IMR-90 (cell line): Measurements from ENCODE around the gene SPATA32. TPM values are rescaled to one million over a fixed set of nuclear protein-coding genes. Genes with fewer than 3 reads are reported as not detected.
A peak's percentile ranks its signal among the peaks of the same experiment; 100 is the strongest.

Experiments used
- ATAC-seq: fragments of 200-7000 bp; cut with Tn5 transposase; 2 replicates; pipeline ENCODE4 v1.9.1; 2020; ENCODE audit warnings: low read depth, mild to moderate bottlenecking, moderate library complexity
- BruUV-seq: library from RNA; stranded (reverse); fragments of 400-500 nt; replicated peaks from 2 replicates; lab custom pipeline; 2021; lab: Mats Ljungman, UMichigan
- CTCF ChIA-PET: fragments of 300-600 bp; formaldehyde crosslinking; extraction: SDS; loops from one replicate; lab custom pipeline; 2021; ENCODE audit warnings: antibody characterized with exemption; lab: Yijun Ruan, JAX
- POLR2A ChIA-PET: fragments of 300-600 bp; sonication (Branson Sonifier 250); formaldehyde crosslinking; loops from one replicate; lab custom pipeline; 2022; ENCODE audit warnings: antibody characterized with exemption; ENCODE audit not compliant: unreplicated experiment; lab: Charles Lee
- DNase-seq: peaks from one replicate; pipeline ENCODE4 v3.0.0; 2013
- H2AFZ ChIP-seq: replicated peaks from 2 replicates; pipeline ENCODE3; 2013; ENCODE audit warnings: low read length, mild to moderate bottlenecking; ENCODE audit not compliant: poor library complexity
- H2AK5ac ChIP-seq: 2 replicates; pipeline ENCODE4 v1.6.1; 2013; ENCODE audit warnings: low read depth, low read length, inconsistent platforms
- H2AK9ac ChIP-seq: replicated peaks from 2 replicates; pipeline ENCODE3; 2013; ENCODE audit warnings: mild to moderate bottlenecking, low read depth, low read length, moderate library complexity; ENCODE audit not compliant: poor library complexity
- H2BK120ac ChIP-seq: 2 replicates; pipeline ENCODE4 v1.6.1; 2013; ENCODE audit warnings: low read depth, low read length, inconsistent platforms
- H2BK15ac ChIP-seq: 3 replicates; pipeline ENCODE4 v1.6.1; 2013; ENCODE audit warnings: low read depth, low read length, inconsistent platforms
- H2BK20ac ChIP-seq: 2 replicates; pipeline ENCODE4 v1.6.1; 2013; ENCODE audit warnings: low read depth, mild to moderate bottlenecking, inconsistent platforms, low read length, moderate library complexity
- H2BK5ac ChIP-seq: 2 replicates; pipeline ENCODE4 v1.6.1; 2013; ENCODE audit warnings: mild to moderate bottlenecking, low read depth, low read length, inconsistent platforms; ENCODE audit not compliant: poor library complexity, severe bottlenecking
- H3K14ac ChIP-seq: replicated peaks from 2 replicates; pipeline ENCODE4 v1.6.1; 2013; ENCODE audit warnings: low read depth, low read length, inconsistent platforms
- H3K18ac ChIP-seq: 2 replicates; pipeline ENCODE4 v1.6.1; 2013; ENCODE audit warnings: low read depth, low read length, control low read depth
- H3K23ac ChIP-seq: 2 replicates; pipeline ENCODE4 v1.6.1; 2013; ENCODE audit warnings: low read depth, low read length, inconsistent platforms
- H3K27ac ChIP-seq: 2 replicates; pipeline ENCODE4 v1.5.1; 2013; ENCODE audit warnings: mild to moderate bottlenecking, control low read depth, low read length; ENCODE audit not compliant: insufficient read depth
- H3K27me3 ChIP-seq: 2 replicates; pipeline ENCODE4 v1.6.1; 2013; ENCODE audit warnings: low read length; ENCODE audit not compliant: control insufficient read depth, insufficient read depth
- H3K36me3 ChIP-seq: 2 replicates; pipeline ENCODE4 v1.6.1; 2013; ENCODE audit warnings: low read length, mixed read lengths; ENCODE audit not compliant: control insufficient read depth, insufficient read depth
- H3K4ac ChIP-seq: 2 replicates; pipeline ENCODE4 v1.6.1; 2013; ENCODE audit warnings: low read depth, low read length, inconsistent platforms
- H3K4me1 ChIP-seq: 2 replicates; pipeline ENCODE4 v1.6.1; 2013; ENCODE audit warnings: low read length, mixed read lengths; ENCODE audit not compliant: control insufficient read depth, insufficient read depth
- H3K4me2 ChIP-seq: 2 replicates; pipeline ENCODE4 v1.6.1; 2013; ENCODE audit warnings: low read depth, mild to moderate bottlenecking, control low read depth, low read length, moderate library complexity
- H3K4me3 ChIP-seq: 2 replicates; pipeline ENCODE4 v1.5.1; 2013; ENCODE audit warnings: low read depth, mild to moderate bottlenecking, control low read depth, low read length, moderate library complexity; ENCODE audit not compliant: insufficient read depth
- H3K56ac ChIP-seq: 2 replicates; pipeline ENCODE4 v1.6.1; 2013; ENCODE audit warnings: low read length, inconsistent platforms; ENCODE audit not compliant: insufficient read depth; ENCODE audit errors: extremely low read depth
- H3K79me1 ChIP-seq, 2 experiments: 2 replicates each; pipeline ENCODE4 v1.6.1; 2013; ENCODE audit warnings: low read length in 2 of 2, inconsistent platforms in 1 of 2, low read depth in 1 of 2
- H3K9ac ChIP-seq: 2 replicates; pipeline ENCODE4 v1.6.1; 2013; ENCODE audit warnings: low read depth, low read length, control low read depth
- H3K9me1 ChIP-seq: 2 replicates; pipeline ENCODE4 v1.6.1; 2013; ENCODE audit warnings: low read length, inconsistent platforms; ENCODE audit not compliant: insufficient read depth
- H3K9me3 ChIP-seq: 2 replicates; pipeline ENCODE4 v1.6.1; 2013; ENCODE audit warnings: low read length; ENCODE audit not compliant: control insufficient read depth, insufficient read depth
- H4K20me1 ChIP-seq: 2 replicates; pipeline ENCODE4 v1.6.1; 2013; ENCODE audit warnings: low read length, inconsistent platforms; ENCODE audit not compliant: insufficient read depth
- H4K5ac ChIP-seq: 2 replicates; pipeline ENCODE4 v1.6.1; 2013; ENCODE audit warnings: mild to moderate bottlenecking, low read depth, low read length, control low read depth
- H4K8ac ChIP-seq, 2 experiments: 2 replicates each; pipeline ENCODE4 v1.6.1; 2013; ENCODE audit warnings: low read depth in 2 of 2, low read length in 2 of 2, control low read depth in 1 of 2, inconsistent platforms in 1 of 2
- H4K91ac ChIP-seq: 2 replicates; pipeline ENCODE4 v1.6.1; 2013; ENCODE audit warnings: low read depth, low read length, inconsistent platforms; ENCODE audit not compliant: insufficient read depth
- CEBPB ChIP-seq: IDR thresholded peaks from 2 replicates; pipeline ENCODE4 v1.6.1; 2012; ENCODE audit warnings: low read depth, low read length, improper control_type of control experiment
- CHD1 ChIP-seq: IDR thresholded peaks from 2 replicates; pipeline ENCODE4 v1.6.1; 2012; ENCODE audit warnings: low read depth, low read length, improper control_type of control experiment
- FOS ChIP-seq: fragments of 150-350 bp; IDR thresholded peaks from 2 replicates; pipeline ENCODE4 v1.6.1; 2016; ENCODE audit warnings: low read depth, low read length
- MAZ ChIP-seq: IDR thresholded peaks from 2 replicates; pipeline ENCODE4 v1.6.1; 2012; ENCODE audit warnings: low read depth, mild to moderate bottlenecking, low read length, improper control_type of control experiment, moderate library complexity, borderline replicate concordance
- POLR2A ChIP-seq: IDR thresholded peaks from 2 replicates; pipeline ENCODE4 v1.6.1; 2012; ENCODE audit warnings: mild to moderate bottlenecking, low read depth, low read length
- RAD21 ChIP-seq: IDR thresholded peaks from 2 replicates; pipeline ENCODE4 v1.6.1; 2012; ENCODE audit warnings: low read length, improper control_type of control experiment
- RFX5 ChIP-seq: IDR thresholded peaks from 2 replicates; pipeline ENCODE4 v1.8.0; 2012; ENCODE audit warnings: low read depth, mild to moderate bottlenecking, low read length, moderate library complexity
- SMC3 ChIP-seq: fragments of 150-350 bp; IDR thresholded peaks from 2 replicates; pipeline ENCODE4 v1.6.1; 2016; ENCODE audit warnings: low read depth, mild to moderate bottlenecking, antibody characterized with exemption, low read length, moderate library complexity
- WGBS, 2 experiments: methylation state at CpG; one replicate each; pipeline versions ENCODE4 v1.1.5 to v1.1.7; 2013; ENCODE audit warnings: missing lambda C conversion rate in 2 of 2; ENCODE audit not compliant: insufficient read length in 1 of 2; ENCODE audit errors: extremely low coverage in 2 of 2; 5-methylcytosine and 5-hydroxymethylcytosine counted together
- dilution Hi-C: fragments of 300-500 bp; cut with HindIII; formaldehyde crosslinking; loops from one replicate; pipeline ENCODE4 v1.14.3; 2018; ENCODE audit warnings: low sequenced_read_pairs; ENCODE audit not compliant: unreplicated experiment
- in situ Hi-C: fragments of 300-500 bp; cut with MboI; formaldehyde crosslinking; loops from 3 replicates; pipeline ENCODE4 v1.14.3; 2019; ENCODE audit warnings: low sequenced_read_pairs, inconsistent platforms, mixed read lengths
- intact Hi-C: fragments of 100-400 bp; cut with micrococcal nuclease; formaldehyde crosslinking; loops from 2 replicates; pipeline ENCODE4 v1.10.0; 2022
- polyA plus RNA-seq, 3 experiments: library from polyadenylated mRNA; depleted of rRNA; stranded (reverse); fragments of >200 nt; gene quantifications; 2 replicates each; pipeline ENCODE4 v1.2.3, GENCODE V29; 2012; ENCODE audit warnings: low replicate concordance in 1 of 3
- total RNA-seq: library from RNA; depleted of rRNA; stranded (reverse); fragments of >200 nt; gene quantifications from 2 replicates; pipeline ENCODE4 v1.2.3, GENCODE V29; 2012
- TF ChIP-seq, protein P1 (sequence below): fragments of 150-350 bp; IDR thresholded peaks from 2 replicates; pipeline ENCODE4 v1.6.1; 2016; ENCODE audit warnings: low read depth, mild to moderate bottlenecking, low read length, moderate library complexity, borderline replicate concordance
- TF ChIP-seq, protein P2 (sequence below): fragments of 150-350 bp; IDR thresholded peaks from 2 replicates; pipeline ENCODE4 v1.6.1; 2017; ENCODE audit warnings: mild to moderate bottlenecking, antibody characterized with exemption, low read length, low read depth
- TF ChIP-seq, protein P3 (sequence below): conservative IDR thresholded peaks from 2 replicates; pipeline ENCODE4 v1.5.1; 2012; ENCODE audit warnings: mild to moderate bottlenecking, low read depth, low read length, improper control_type of control experiment

The SPATA32 gene
- total and polyA plus RNA-seq, 2 of the 4 experiments (the other 2 are of a cell fraction): 0.18 TPM; not detected in 1

DNA sequence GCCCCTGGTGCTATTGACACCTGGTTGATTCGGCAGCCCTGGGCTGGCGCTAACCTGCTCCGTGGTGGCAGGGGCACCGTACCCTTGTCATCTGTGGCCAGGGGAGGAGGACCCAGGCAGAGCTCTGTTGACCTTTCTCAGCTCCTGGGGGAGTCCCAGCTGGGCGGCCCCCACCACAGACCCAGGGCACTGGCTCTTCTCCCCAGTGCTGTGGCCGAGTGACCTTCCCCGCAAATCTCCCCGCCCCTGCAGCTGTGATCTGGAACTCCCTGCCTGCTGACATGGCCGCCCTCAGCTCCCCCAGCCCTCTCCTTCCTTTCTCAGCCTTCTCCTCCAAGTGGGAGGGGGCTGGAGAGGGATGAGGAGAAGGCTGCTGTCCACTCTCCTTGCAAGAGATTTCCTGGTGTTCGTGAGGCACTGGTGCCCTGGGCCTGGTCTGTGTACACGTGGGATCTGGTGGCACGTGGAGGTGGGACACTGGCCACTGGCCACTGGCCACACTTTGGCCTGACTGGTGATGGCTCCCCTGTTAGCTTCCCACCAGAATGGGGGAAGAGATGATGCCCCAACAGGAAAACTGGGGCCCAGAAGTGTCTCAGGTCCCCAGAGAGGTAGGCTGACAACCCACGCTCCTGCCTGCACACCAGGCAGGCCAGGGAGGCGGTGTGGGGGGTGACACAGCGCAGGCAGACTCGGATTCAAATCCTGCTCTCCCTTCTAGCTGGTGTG is 32.0 kb downstream of the SPATA32 start:
- Histone ChIP-seq H3K27ac (peak overlapping the region; percentile 91), H3K14ac (peak overlapping the region; percentile 96), H3K4me2 (no peak overlapping the region)

More for the DNA sequence above, 32.0 kb downstream of the SPATA32 start:
- Histone ChIP-seq H2BK15ac (peak overlapping the region; percentile 86; the same call in 2 of the 3 replicates), H3K9me3 (no peaks in the 10 kb centered on the region), H3K4me3 (no peak overlapping the region), H3K9me1 (peaks cover 24% of the 10 kb centered on the region), H3K18ac (peak overlapping the region; percentile 87), H2BK5ac (peak overlapping the region; percentile 85), H2AFZ (peak overlapping the region; percentile 68), H3K27me3 (no peaks in the 10 kb centered on the region), H3K36me3 (no peaks in the 10 kb centered on the region), H2AK9ac (peak overlapping the region; percentile 99), H2BK120ac (peak overlapping the region; percentile 98), H4K8ac (peak overlapping the region; percentile 87 to 98), H2BK20ac (peak overlapping the region; percentile 89), H3K4me1 (peaks cover 37% of the 10 kb centered on the region), H3K79me1 (peaks cover 0 to 28% of the 10 kb centered on the region in 2 experiments; a peak in 3 of 4 replicates), H4K91ac (peak overlapping the region; percentile 96), H4K20me1 (no peaks in the 10 kb centered on the region), H3K56ac (peak overlapping the region; percentile 31; the same call in 1 of the 2 replicates), H3K23ac (peak overlapping the region; percentile 74; the same call in 1 of the 2 replicates), H2AK5ac (peak overlapping the region; percentile 75), H3K9ac (no peak overlapping the region), H3K4ac (peak overlapping the region; percentile 97), H4K5ac (peak overlapping the region; percentile 96)
- ChIA-PET CTCF (interaction anchor here (0.8 to 1.3 kb wide), 2 partner anchors 81 to 95 kb away, joined by 3 to 5 read pairs (median 3); partner anchors contain the start of gene ACBD4), POLR2A (no interaction called here)
- no peak for DNase-seq
- no TSS peak for BruUV-seq
- intact Hi-C loops (no loop called here), dilution Hi-C loops (no loop called here), in situ Hi-C loops (no loop called here)
- ATAC-seq: no peak
- TF ChIP-seq FOS (no peak), MAZ (no peak), SMC3 (no peak), CHD1 (no peak), CEBPB (no peak), RFX5 (no peak), POLR2A (no peak), RAD21 (no peak)
- TF ChIP-seq, protein P1, sequence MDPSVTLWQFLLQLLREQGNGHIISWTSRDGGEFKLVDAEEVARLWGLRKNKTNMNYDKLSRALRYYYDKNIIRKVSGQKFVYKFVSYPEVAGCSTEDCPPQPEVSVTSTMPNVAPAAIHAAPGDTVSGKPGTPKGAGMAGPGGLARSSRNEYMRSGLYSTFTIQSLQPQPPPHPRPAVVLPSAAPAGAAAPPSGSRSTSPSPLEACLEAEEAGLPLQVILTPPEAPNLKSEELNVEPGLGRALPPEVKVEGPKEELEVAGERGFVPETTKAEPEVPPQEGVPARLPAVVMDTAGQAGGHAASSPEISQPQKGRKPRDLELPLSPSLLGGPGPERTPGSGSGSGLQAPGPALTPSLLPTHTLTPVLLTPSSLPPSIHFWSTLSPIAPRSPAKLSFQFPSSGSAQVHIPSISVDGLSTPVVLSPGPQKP: no peak
- TF ChIP-seq, protein P2, sequence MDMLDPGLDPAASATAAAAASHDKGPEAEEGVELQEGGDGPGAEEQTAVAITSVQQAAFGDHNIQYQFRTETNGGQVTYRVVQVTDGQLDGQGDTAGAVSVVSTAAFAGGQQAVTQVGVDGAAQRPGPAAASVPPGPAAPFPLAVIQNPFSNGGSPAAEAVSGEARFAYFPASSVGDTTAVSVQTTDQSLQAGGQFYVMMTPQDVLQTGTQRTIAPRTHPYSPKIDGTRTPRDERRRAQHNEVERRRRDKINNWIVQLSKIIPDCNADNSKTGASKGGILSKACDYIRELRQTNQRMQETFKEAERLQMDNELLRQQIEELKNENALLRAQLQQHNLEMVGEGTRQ: no peak
- TF ChIP-seq, protein P3, sequence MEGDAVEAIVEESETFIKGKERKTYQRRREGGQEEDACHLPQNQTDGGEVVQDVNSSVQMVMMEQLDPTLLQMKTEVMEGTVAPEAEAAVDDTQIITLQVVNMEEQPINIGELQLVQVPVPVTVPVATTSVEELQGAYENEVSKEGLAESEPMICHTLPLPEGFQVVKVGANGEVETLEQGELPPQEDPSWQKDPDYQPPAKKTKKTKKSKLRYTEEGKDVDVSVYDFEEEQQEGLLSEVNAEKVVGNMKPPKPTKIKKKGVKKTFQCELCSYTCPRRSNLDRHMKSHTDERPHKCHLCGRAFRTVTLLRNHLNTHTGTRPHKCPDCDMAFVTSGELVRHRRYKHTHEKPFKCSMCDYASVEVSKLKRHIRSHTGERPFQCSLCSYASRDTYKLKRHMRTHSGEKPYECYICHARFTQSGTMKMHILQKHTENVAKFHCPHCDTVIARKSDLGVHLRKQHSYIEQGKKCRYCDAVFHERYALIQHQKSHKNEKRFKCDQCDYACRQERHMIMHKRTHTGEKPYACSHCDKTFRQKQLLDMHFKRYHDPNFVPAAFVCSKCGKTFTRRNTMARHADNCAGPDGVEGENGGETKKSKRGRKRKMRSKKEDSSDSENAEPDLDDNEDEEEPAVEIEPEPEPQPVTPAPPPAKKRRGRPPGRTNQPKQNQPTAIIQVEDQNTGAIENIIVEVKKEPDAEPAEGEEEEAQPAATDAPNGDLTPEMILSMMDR: no peak
- WGBS, 2 experiments: 100% methylated on average over 4 of the region's 16 CpGs; no CpG with 5 or more reads in 1 of the 2 experiments
